Mucosa of gallbladder (tissue), 1 donor: ENCODE measurements around the gene PTGR1. TPM values are rescaled to one million over a fixed set of nuclear protein-coding genes. Genes with fewer than 3 reads are reported as not detected.
"Not testable (repeated sequence)": the region's sequence is repeated elsewhere in the genome, so short reads cannot be mapped to it uniquely, and the experiment has no call there.

Source experiments
- DNase-seq: peaks from one replicate; pipeline ENCODE4 v3.0.0-alpha.2; 2020; ENCODE audit warnings: low spot score
- total RNA-seq: library from RNA; stranded (reverse); gene quantifications from one replicate; pipeline ENCODE4 v1.2.1, GENCODE V29; 2021
- donor health status: DM: no; HTN: no; CAD: no.

Gene PTGR1
- total RNA-seq, 1 donor from 2014 or later: 276 TPM

DNA sequence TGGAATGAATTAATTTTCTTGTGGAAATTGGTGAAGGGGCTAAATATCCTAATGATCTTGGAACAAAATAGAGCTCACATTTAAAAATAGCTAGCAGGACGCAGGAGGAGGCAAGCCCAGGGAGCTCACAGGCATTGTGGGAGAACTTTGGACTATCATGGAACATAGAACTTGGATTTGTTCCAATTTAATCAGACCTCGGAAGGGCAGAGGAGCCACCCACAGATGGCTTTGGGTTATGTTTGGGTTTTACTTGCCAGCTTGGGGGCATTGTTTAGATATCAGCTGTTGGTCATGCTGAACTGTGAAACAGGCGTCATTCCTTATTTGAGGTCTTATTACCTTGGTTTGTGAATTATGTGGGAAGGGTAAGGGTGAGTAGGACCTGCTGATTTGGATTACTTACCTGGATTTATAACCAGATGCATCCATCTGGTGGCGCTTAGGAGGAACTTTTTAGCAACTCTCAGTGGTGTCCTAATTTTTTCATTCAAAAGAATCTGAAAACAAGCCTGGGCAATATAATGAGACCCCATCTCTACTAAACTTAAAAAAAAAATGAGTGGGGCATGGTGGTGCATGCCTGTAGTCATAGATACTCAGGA, 14.1 kb upstream of the PTGR1 start:
- peak; percentile 51 for DNase-seq

DNA sequence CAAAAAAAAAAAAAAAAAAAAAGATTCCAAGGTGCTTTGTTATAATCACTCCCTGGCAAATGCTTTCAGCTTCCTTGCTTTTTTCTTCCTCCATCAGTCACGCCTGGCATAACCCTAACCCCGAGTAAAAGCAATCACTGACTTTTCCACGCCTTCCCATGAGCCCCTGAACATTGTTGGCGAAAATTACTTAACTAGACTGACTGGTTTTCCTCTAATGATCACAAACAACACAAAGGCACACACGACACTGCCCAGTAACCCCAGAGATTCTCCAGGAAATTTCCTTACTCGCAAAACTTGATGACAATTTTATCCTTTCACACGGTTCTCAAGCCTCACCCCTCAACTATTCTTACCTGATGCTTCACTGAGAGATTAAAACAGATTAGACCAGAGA, 11.4 kb upstream of the PTGR1 start:
- DNase-seq: peak; percentile 29

DNA sequence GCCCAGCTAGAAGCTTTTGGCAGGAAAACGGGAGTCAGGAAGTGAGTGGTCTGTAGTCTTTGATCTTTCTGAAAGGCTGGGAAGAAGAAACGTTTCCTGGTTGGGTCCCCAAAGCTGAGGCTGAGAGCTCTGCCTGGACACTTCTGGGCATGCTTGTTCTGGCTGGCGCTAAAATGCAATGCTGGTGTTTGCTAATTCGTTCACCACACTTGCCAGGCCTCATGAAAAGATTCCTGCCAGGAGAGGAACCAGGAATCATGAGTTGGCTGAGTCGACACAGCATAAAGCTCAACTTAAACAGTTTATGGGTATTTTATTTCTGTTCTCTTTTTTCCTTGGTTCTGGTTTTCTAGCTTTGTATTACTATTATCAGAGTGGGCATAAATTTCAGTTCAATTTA, 10.7 kb upstream of the PTGR1 start:
- DNase-seq: no peak

DNA sequence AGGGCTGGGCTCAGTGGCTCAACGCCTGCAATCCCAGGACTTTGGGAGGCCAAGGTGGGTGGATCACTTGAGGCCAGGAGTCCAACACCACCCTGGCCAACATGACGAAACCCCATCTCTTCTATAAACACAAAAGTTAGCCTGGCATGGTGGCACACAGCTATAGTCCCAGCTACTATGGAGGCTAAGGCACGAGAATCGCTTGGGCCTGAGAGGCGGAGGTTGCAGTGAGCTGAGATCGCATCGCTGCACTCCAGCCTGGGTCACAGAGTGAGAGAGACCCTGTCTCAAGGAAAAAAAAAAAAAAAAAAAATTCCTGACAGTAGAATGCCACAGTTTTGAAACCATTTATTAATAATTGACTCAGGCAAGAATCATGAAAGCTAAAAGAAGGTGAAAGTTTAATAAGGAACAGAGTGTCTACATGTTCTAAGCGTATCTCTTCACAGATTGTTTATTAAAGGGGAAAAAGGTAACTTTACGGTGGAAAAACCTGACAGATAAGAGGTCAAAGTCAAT, 5.7 kb upstream of the PTGR1 start:
- DNase-seq: peak; percentile 49

DNA sequence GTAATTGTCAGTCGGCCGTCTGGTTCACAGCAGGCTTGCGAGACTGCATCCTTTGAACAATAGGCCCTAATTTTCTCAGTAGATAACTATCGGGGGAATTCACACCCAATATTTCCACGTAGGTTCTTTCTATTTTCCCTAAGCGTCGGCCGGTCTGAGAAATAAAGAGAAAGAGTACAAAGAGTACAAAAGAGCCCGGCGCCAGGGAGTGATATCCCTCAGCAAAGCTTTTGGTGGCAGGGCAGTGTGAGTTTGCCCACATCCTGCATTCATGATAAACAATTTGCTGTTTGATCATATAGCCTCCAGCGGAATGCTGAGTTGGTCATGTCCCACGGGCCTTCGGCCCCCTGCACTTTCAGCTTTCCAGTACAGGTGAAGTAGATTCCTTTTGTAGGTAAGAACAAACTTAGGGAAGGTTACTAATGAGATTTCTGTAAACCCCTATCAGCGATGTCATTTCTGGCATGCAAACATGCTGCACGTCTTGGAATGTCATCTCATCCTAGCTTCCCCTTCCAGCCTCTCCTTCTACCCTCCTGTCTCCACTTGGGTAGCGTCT, 4.7 kb upstream of the PTGR1 start:
- DNase-seq: no peak

DNA sequence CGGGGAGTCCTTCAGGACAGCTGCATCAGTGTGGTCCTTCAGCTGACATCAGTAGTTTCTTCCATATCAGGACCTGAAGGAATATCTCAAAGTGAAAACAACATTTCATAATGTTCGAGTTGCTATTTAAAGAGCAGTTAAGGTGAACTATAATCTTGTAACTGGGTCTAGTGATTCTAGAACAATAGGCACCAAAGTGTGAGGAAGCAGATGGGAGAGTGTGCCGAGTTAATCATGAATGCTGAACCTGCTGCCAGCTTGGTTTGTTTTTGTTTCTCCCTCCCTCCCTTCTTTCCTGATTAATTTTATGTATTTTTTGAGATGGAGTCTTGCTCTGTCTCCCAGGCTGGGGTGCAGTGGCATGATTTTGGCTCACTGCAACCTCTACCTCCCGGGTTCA, 3.6 kb upstream of the PTGR1 start:
- DNase-seq: no peak

- DNase-seq: no peak
Measured at GRCh38 chr9:111601237-111602018, 2.0 kb upstream of the PTGR1 start.

DNA sequence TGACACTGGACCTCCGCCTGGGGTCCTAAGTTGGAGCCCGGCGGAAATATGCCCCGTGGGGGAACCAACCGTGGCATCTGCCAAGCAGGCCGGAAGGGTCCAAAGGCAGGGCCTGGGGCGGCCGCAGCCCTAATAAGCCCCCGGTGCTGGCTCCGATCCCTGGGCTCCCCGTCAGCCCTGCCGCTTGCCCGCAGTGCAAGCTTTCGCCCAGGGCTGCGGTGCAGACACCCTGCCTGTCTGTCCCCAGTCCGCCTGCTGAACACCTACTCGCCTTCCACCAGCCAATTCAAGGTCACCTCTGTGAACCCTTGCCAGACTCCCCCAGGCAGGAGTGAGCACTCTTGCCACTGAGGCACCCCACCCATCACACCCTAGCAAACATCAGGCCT, 502 bp upstream of the PTGR1 start:
- DNase-seq: no peak

- DNase-seq: no peak
Measured at GRCh38 chr9:111598733-111599091, 735 bp downstream of the PTGR1 start.

- peak; percentile 66 for DNase-seq
Measured at GRCh38 chr9:111597852-111598732, 1.4 kb downstream of the PTGR1 start.

DNA sequence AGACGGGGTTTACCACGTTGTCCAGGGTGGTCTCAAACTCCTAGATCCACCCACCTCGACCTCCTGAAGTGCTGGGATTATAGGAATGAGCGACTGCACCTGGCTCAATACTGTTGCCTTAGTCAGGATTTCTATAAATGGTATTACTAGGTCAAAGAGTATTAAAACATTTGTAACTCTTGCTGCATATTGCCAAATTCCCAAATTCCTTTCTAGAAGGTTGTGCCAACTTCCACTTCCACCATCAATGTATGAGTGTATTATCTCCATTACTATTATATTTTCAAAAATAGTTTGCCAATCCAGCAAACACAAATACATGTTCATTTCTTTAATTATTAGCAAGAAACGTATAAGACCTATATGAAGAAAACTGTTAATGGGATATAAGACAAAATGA, 10.6 kb downstream of the PTGR1 start:
- DNase-seq: no peak

DNA sequence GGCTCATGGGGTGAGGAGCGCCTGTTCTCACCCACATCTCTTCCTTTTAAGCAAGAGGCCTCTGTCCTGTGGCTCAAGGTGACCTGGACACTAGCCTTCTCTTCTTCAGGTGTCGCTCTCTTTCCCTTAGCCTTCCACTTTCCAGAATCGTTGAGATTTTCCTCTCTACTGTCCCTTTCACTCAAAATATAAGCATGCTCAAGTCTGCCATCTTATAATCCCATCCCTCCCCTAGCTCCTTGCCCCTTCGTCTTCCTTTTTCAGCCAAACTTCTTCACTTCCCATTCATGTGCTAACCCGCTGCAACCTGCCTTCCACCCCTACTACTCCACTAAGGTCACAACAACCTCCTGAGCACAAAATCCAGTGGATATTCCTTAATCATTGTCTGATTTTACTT, 13.1 kb downstream of the PTGR1 start:
- DNase-seq: no peak

DNA sequence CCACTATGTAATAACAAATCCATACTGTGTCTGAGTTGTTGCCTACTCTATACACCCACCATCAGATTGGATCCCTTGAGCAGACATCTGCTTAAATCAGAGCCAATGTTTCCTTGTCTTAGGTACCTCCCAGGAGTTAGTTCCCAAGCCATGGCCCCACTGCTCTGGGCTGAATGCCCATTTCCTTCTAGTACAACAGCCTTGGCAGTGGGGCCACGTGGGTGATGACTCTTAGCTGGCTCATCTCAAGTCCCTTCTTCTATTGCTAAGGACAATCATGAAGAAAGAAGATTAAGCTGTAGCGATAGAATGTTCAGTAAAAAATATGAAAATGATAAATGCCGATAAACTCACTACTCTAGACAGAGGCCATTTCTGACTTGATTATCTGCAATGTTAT, 16.6 kb downstream of the PTGR1 start:
- DNase-seq: peak; percentile 41

DNA sequence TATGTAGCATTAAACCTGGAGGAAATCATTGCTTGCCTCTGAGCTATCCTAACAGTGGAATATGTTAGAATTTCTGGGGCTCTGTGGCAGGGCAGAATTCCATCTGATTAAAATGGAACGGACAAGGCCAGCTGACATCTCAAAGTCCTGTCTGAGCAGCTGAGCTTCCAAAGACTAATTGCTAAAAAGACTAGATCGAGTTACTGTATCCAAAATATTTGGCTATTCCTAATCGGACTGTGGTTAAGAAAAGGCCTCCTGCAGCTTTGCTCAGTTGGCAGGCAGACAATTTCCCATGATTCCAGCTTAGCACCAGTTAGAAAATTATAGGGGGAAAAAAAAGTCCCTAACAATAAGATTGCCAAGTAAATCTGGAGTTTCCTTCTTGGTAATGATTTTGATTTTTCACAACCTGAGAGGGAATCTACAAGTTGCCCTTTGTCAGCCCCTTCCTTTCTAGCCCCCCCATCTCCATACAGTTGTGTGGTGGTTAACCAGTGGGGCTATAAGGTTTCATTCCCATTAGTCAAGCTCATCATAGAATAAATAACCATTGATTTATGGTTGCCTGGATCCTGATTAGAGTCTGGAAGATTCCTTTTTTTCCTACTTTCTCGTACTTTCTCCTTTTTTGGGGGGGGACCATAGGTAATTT, 26.4 kb downstream of the PTGR1 start:
- peak; percentile 22 for DNase-seq

DNA sequence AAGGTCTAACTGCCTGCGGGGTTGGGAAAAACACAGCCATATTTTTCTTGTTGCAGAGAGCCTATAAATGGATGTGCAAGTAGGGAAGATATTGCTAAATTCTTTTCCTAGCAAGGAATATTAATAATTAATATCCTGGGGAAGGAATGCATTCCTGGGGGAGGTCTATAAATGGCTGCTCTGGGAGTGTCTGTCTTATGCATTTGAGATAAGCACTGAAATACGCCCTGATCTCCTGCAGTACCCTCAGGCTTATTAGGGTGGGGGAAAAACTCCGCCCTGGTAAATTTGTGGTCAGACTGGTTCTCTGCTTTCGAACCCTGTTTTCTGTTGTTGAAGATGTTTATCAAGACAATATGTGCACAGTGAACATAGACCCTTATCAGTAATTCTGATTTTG, 31.3 kb downstream of the PTGR1 start:
- not testable (repeated sequence) for DNase-seq

- DNase-seq: peak; percentile 31
Measured at GRCh38 chr9:111566234-111566633, 33.2 kb downstream of the PTGR1 start.

DNA sequence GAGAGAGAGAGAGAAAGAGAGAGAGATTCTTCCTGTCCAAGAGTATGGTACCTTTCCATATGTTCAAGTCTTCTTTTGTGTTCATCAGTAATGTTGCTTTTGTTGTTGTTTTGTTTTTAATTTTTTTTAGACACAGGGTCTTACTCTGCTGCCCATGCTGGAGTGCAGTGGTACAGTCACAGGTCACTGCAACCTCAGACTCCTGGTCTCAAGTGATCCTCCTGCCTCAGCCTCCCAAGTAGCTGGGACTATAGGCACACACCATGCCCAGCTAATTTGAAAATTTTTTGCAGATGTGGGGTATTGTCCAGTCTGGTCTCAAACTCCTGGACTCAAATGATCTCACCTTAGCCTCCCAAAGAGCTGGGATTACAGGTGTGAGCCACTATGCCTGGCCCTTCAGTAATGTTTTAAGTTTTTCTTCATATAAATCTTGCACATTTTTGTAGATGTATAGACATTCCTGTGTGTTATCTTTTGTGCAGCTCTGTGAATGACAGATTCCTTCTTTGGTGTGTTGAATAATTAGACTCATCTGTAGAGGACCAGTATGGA, 38.2 kb downstream of the PTGR1 start:
- no peak for DNase-seq

- DNase-seq: peak; percentile 22
Measured at GRCh38 chr9:111559000-111559610, 40.3 kb downstream of the PTGR1 start.

- not testable (repeated sequence) for DNase-seq
Measured at GRCh38 chr9:111555425-111555824, 44.0 kb downstream of the PTGR1 start.

- DNase-seq: no peak
Measured at GRCh38 chr9:111548623-111549022, 50.8 kb downstream of the PTGR1 start.
